ENCODE measurements around the gene TNS2. TPM values are rescaled to one million over a fixed set of nuclear protein-coding genes. Genes with fewer than 3 reads are reported as not detected.
A peak's percentile ranks its signal among the peaks of the same experiment; 100 is the strongest.

TNS2 gene
- total RNA-seq, 1 experiment from 2014 or later = 3.4 TPM

GRCh38 chr12:53045696-53046045, 4.2 kb upstream of the TNS2 start:
- H3K27ac ChIP-seq (ENCODE audit: low read depth, low read length, poor library complexity, severe bottlenecking) = no peak overlapping the region
- H3K4me1 ChIP-seq (ENCODE audit: insufficient read depth, low read length, poor library complexity, severe bottlenecking) = peaks cover 29% of the 10 kb centered on the region
- CTCF ChIA-PET = no interaction called here
- peak overlapping the region; percentile 71 for H3K4me3 ChIP-seq (ENCODE audit: low read depth, low read length, poor library complexity, severe bottlenecking)
- H3K27me3 ChIP-seq (replicated peaks; ENCODE audit: insufficient read depth, low read depth, low read length, poor library complexity) = no peaks in the 10 kb centered on the region
- POLR2A ChIA-PET (ENCODE audit: low non-redundant PET) = no interaction called here
- H3K9me3 ChIP-seq (ENCODE audit: low read depth, low read length, poor library complexity, severe bottlenecking) = no peaks in the 10 kb centered on the region
- DNase-seq (ENCODE audit: low spot score) = no peak
- BruUV-seq (replicated peaks) = no TSS peak
- no peak for TF ChIP-seq CTCF (conservative IDR thresholded peaks at IDR 0.05; ENCODE audit: low read depth, low read length)
- TF ChIP-seq EZH2 (IDR thresholded peaks at IDR 0.05; ENCODE audit: borderline replicate concordance, low read depth, low read length, poor library complexity, severe bottlenecking) = no peak
- H3K36me3 ChIP-seq (ENCODE audit: insufficient read depth, low read length, poor library complexity, severe bottlenecking) = peaks cover 6% of the 10 kb centered on the region
- intact Hi-C loops (cut with micrococcal nuclease; ENCODE audit: unreplicated experiment) = loop anchor here (5.0 kb wide), 1 partner anchor 52 kb away; the partner anchor contains the start of gene IGFBP6

GRCh38 chr12:53046655-53047220, 3.1 kb upstream of the TNS2 start:
- ChIA-PET POLR2A (ENCODE audit: low non-redundant PET) (no interaction called here), CTCF (interaction anchor here (0.6 to 1.4 kb wide), 4 partner anchors 9 to 52 kb away, joined by 3 to 13 read pairs (median 4); partner anchors contain the start of gene EIF4B)
- peak; percentile 66 for DNase-seq (ENCODE audit: low spot score)
- Histone ChIP-seq H3K4me3 (ENCODE audit: low read depth, low read length, poor library complexity, severe bottlenecking) (peak overlapping the region; percentile 71), H3K9me3 (ENCODE audit: low read depth, low read length, poor library complexity, severe bottlenecking) (no peaks in the 10 kb centered on the region), H3K27me3 (replicated peaks; ENCODE audit: insufficient read depth, low read depth, low read length, poor library complexity) (no peaks in the 10 kb centered on the region), H3K36me3 (ENCODE audit: insufficient read depth, low read length, poor library complexity, severe bottlenecking) (no peaks in the 10 kb centered on the region), H3K27ac (ENCODE audit: low read depth, low read length, poor library complexity, severe bottlenecking) (peak overlapping the region; percentile 90), H3K4me1 (ENCODE audit: insufficient read depth, low read length, poor library complexity, severe bottlenecking) (peaks cover 29% of the 10 kb centered on the region)
- BruUV-seq (replicated peaks) = no TSS peak
- TF ChIP-seq EZH2 (IDR thresholded peaks at IDR 0.05; ENCODE audit: borderline replicate concordance, low read depth, low read length, poor library complexity, severe bottlenecking) (no peak), CTCF (conservative IDR thresholded peaks at IDR 0.05; ENCODE audit: low read depth, low read length) (no peak)
- intact Hi-C loops (cut with micrococcal nuclease; ENCODE audit: unreplicated experiment) = loop anchor here (5.0 kb wide), 1 partner anchor 51 kb away; the partner anchor contains the start of gene IGFBP6

GRCh38 chr12:53047221-53048032, 2.4 kb upstream of the TNS2 start:
- peaks cover 36% of the 10 kb centered on the region for H3K4me1 ChIP-seq (ENCODE audit: insufficient read depth, low read length, poor library complexity, severe bottlenecking)
- H3K4me3 ChIP-seq (ENCODE audit: low read depth, low read length, poor library complexity, severe bottlenecking) = peak overlapping the region; percentile 71
- no peaks in the 10 kb centered on the region for H3K9me3 ChIP-seq (ENCODE audit: low read depth, low read length, poor library complexity, severe bottlenecking)
- peak overlapping the region; percentile 73 for H3K27ac ChIP-seq (ENCODE audit: low read depth, low read length, poor library complexity, severe bottlenecking)
- peak; percentile 69 for DNase-seq (ENCODE audit: low spot score)
- no peaks in the 10 kb centered on the region for H3K36me3 ChIP-seq (ENCODE audit: insufficient read depth, low read length, poor library complexity, severe bottlenecking)
- no peaks in the 10 kb centered on the region for H3K27me3 ChIP-seq (replicated peaks; ENCODE audit: insufficient read depth, low read depth, low read length, poor library complexity)
- no TSS peak for BruUV-seq (replicated peaks)
- ChIA-PET POLR2A (ENCODE audit: low non-redundant PET) (interaction anchor here (0.5 kb wide), 1 partner anchor 907 kb away, joined by 5 read pairs; the partner anchor contains the start of gene HOXC12), CTCF (interaction anchor here (0.6 to 1.4 kb wide), 6 partner anchors 9 to 1515 kb away, joined by 3 to 6 read pairs (median 3); partner anchors contain the start of gene EIF4B)
- TF ChIP-seq EZH2 (IDR thresholded peaks at IDR 0.05; ENCODE audit: borderline replicate concordance, low read depth, low read length, poor library complexity, severe bottlenecking) (no peak), CTCF (conservative IDR thresholded peaks at IDR 0.05; ENCODE audit: low read depth, low read length) (no peak)
- intact Hi-C loops (cut with micrococcal nuclease; ENCODE audit: unreplicated experiment) = loop anchor here (5.0 kb wide), 1 partner anchor 50 kb away; the partner anchor contains the start of gene IGFBP6

Measured in A673 (cell line).